GM20431 (cell line): ENCODE measurements around the gene MLST8.
"Not testable (repeated sequence)": the region's sequence is repeated elsewhere in the genome, so short reads cannot be mapped to it uniquely, and the experiment has no call there.

Experiments used
- in situ Hi-C: fragments of 300-500 bp; cut with MseI, MboI; formaldehyde crosslinking; loops from one replicate; pipeline ENCODE4 v1.15.0; 2020; ENCODE audit warnings: low sequenced_read_pairs; ENCODE audit not compliant: unreplicated experiment

Gene MLST8

DNA sequence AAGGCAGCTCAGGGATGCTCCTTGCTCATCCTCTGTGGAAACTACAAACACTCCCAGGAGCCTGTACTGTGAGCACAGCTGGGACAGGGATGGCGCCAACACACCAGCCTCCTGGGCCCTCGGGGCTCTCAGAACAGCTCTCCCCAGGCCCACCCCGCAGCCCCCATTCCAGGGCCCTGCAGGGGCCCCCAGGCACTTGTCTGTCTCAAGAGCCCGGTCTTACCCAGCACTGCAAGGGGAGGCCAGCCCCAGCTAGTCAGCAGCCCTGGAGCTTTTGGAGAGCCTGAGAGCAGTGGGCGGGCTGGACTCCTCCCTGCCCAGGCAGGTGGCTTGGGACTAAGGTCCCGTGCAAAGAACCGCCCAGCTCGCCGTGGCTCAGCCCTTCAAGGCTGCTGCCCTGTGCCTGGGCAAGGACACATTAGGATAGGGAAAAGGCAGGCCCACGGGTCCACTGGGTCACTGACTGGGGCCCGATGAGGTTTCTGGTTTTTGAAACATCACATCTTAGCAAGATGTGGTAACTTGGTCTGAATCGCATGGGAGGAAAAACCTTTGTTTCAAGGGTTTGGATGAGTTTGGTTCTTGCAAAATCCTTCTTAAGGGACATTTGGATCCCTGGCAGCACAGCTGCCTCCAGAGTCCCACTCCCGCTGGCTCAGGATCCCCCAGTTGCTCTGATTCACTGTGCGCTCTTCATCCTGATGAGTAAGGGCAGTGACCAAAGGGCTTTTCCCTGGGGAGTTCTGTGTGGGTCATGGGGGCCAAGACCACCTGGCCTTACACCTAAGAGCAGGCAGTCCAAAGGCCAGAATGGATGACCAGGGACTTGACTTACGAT, 33.8 kb downstream of the MLST8 start:
- in situ Hi-C loops, result no loop called here

- in situ Hi-C loops, result not testable (repeated sequence)
These were observed 35.1 kb downstream of the MLST8 start for GRCh38 chr16:2240331-2240730.

DNA sequence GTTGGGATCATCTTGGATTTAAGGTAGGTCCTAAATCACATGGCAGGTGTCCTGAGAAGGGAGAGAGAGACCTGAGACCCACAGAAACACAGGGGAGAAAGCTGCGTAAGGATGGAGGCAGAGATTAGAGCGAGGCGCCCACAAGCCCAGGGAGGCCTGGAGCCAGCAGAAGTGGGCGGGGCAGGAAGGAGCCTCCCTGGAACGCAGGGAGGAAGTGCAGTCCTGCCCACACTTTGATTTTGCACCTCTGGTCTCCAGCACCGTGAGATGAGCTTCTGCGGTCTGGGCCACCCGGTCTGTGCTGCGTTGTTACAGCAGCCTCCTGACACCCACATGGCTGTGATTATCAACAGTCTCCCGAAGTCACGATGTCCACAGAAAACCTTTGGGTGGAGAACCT, 37.3 kb downstream of the MLST8 start:
- in situ Hi-C loops, result no loop called here

DNA sequence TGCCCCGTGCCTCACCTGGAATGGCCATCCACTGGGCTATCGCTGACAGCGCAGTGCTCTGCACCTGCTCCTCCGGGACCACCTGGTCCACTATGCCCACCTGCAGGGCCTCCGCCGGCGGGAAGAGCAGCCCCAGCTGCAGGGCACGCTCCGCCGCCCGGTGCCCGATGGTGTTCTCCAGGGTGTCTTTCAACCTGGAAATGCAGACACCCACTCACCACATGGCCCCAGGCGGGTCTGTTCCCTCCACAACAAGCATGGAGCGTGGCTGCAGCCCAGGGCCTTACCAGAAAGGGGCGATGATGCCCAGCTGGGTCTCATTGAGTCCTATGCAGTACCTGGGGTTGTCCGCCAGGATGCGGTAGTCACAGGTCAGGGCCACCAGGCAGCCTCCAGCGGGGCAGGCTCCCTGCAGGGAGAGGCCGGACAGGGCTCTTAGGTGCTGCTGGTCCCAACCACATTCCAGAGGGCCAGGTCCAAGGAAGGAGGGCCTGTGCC, 37.8 kb downstream of the MLST8 start:
- in situ Hi-C loops, result no loop called here

- in situ Hi-C loops, result no loop called here
These were observed 38.5 kb downstream of the MLST8 start for GRCh38 chr16:2243781-2244180.

DNA sequence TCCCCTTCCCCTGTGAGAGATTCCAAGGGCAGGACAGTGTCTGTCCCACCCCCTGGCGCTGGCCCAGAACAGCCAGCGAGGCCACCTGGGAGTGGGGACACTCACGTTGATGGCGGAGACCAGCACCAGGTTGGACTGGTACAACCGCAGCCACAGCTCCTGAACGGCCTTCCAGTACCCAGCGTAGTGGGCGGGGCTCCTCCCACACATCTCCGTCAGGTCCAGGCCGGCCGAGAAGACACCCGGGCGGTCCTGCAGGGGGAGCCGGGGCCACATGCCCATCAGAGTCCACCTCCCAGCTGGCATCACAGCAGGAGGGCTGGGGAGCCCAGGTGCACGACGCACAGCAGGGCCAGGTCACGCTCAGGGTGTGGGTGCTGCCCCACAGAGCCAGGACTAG, 39.0 kb downstream of the MLST8 start:
- in situ Hi-C loops, result no loop called here

GRCh38 chr16:2244926-2245795, 39.9 kb downstream of the MLST8 start:
- in situ Hi-C loops, result no loop called here

DNA sequence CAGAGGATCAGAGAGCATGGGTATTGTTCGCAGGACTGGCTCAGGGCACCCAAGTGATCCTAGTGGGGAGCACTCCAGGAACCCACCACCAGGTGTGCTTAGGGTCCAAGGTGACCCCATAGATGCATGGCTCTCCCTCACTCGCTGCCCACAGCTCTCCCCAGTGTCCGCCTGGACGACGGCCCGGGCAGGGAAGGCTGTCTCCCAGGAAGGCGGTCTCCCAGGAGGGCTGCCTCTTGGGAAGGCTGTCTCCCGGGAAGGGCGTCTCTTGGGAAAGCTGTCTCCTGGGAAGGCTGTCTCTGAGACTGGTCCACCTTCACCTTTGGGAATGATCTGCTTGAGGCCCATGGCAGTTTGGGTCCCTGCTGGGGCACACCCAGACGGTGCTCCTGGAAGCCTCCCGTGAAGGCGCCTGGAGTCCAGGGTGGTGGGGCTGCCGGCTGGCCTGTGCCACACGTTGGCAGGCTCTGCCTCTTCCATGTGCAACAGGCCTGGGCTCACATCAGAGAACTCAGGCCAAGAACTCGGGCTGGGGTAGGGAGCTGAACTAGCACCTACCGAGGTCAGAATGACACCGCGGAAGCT, 41.1 kb downstream of the MLST8 start:
- in situ Hi-C loops, result no loop called here

DNA sequence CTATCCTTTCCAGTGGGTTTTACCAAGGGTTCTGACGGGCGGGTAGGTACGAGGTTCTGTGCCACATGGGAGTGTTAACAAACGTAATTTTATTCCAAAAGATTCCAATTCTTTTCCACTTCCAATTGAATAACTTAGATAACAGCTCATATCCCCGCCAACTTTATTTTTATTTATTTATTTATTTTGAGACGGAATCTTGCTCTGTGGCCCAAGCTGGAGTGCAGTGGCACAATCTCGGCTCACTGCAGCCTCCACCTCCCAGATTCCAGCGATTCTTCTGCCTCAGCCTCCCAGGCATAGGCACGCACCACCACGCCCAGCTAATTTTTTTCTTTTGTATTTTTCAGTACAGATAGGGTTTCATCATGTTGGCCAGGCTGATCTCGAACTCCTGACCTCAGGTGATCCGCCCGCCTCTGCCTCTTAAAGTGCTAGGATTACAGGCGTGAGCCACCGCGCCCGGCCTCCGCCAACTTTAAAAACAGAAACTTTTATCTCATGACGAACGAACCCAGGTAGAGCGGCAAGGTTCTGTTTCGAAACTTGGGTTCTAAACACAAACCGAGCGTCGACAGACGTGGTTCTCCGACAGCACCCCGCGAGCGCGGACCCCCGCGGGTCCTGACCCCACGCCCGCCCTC, 45.5 kb downstream of the MLST8 start:
- in situ Hi-C loops, result no loop called here

- in situ Hi-C loops, result no loop called here
These were observed 46.2 kb downstream of the MLST8 start, which contains the start of gene ECI1 for GRCh38 chr16:2251296-2252111. Gene ECI1, minus strand, starts transcription at chr16:2251587. Its CDS starts 21 bp downstream, at chr16:2251566.

- in situ Hi-C loops, result no loop called here
These were observed 47.5 kb downstream of the MLST8 start for GRCh38 chr16:2252806-2253148.

- in situ Hi-C loops, result no loop called here
These were observed 48.0 kb downstream of the MLST8 start for GRCh38 chr16:2253293-2253692.

DNA sequence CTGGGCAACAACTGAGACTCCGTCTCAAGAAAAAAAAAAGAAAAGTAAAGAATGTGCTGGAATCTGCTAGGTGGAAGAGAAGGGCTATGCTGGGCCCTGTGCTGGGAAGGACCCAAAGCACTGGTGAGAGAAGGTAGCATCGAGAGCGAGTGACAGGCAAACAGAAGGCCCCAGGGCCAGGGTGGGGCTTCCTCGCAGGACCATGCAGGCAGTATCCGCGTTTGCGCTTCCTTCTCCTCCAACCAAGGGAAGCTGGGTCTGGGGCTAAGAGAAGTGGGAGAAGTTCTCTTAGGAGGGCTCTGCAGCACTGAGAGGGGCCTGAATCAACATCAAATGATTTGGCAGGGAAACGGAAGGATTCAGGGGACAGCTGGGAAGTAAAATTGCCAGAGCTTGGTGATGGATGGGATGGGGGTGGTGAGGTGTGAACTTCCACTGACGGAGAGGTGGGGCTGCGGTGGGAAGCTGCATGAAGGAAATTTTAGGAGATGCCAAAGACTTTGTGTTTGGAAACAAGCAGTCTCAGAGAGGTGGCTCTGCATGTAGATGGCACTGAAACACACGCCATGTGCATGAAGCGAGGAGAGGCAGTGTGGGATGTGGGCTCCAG, 51.4 kb downstream of the MLST8 start:
- in situ Hi-C loops, result no loop called here

DNA sequence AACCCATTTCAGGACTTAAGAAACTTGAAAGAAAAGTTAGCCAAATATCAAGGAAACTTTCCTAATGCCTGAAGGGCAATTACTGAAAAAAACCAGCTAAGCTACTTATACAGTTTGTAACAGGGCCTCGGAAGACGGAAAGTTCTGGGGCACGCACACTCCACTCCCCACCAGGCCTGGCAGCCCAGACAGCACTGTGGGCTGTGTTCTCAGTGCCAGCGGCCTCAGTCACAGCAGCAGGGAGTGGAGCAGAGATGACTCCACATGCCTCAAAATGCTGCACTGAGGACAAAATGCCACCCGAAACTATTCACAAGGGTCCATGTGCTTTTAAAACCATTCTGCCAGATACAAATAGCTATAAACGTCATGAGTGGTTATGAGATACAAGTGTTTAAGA, 52.5 kb downstream of the MLST8 start:
- in situ Hi-C loops, result no loop called here

GRCh38 chr16:2258530-2258929, 53.3 kb downstream of the MLST8 start:
- in situ Hi-C loops, result not testable (repeated sequence)
